Suprapubic skin (tissue), 3 donors: ENCODE data around the gene CENPW.

Experiments
- CTCF ChIP-seq, 2 donors: fragments of 200-600 bp in 1 of 2; fragments of 450-650 bp in 1 of 2; sonication (generic) in 1 of 2; IDR thresholded peaks; one replicate each; pipeline ENCODE4 v1.5.1; 2016 to 2019; ENCODE audit warnings: antibody characterized with exemption in 2 of 2, mild to moderate bottlenecking in 1 of 2, moderate library complexity in 1 of 2
- EP300 ChIP-seq: sonication (generic); formaldehyde crosslinking; IDR thresholded peaks from one replicate; pipeline ENCODE4 v1.6.1; 2017; ENCODE audit warnings: antibody characterized with exemption
- POLR2A ChIP-seq, 2 donors: fragments of 450-650 bp; IDR thresholded peaks; one replicate each; pipeline ENCODE4 v1.6.1; 2017; ENCODE audit warnings: antibody characterized with exemption in 2 of 2, mild to moderate bottlenecking in 2 of 2, moderate library complexity in 2 of 2

- no peak for TF ChIP-seq CTCF (IDR thresholded peaks at IDR 0.05)
- no peak for TF ChIP-seq POLR2A (IDR thresholded peaks at IDR 0.05)
- TF ChIP-seq EP300: no peak
Measured at GRCh38 chr6:126312013-126312665, 27.8 kb upstream of the CENPW start.
